A549 (cell line): ENCODE results near the gene SEMA6B. TPM values are rescaled to one million over a fixed set of nuclear protein-coding genes. Genes with fewer than 3 reads are reported as not detected.

Source experiments
- ATAC-seq, 2 experiments: fragments of 200-7000 bp in 1 of 2; fragments of >200 bp in 1 of 2; cut with Nextera tagmentation in 1 of 2; cut with Tn5 transposase in 1 of 2; 3 replicates each; pipeline versions ENCODE4 v1.8.0 to v1.9.1; 2018 to 2020; ENCODE audit warnings: mild to moderate bottlenecking in 1 of 2, moderate library complexity in 1 of 2
- CTCF ChIA-PET: fragments of 300-600 bp; sonication (Branson Sonifier 250); formaldehyde crosslinking; extraction: SDS; loops from one replicate; lab custom pipeline; 2021; ENCODE audit warnings: antibody characterized with exemption, inconsistent platforms; lab: Yijun Ruan, JAX
- POLR2A ChIA-PET: fragments of 350-600 bp; formaldehyde crosslinking; extraction: SDS; loops from one replicate; lab custom pipeline; 2021; ENCODE audit warnings: antibody characterized with exemption, inconsistent platforms; lab: Yijun Ruan, JAX
- DNase-seq, 2 experiments: peaks; one replicate each; pipeline versions ENCODE4 v3.0.0 to v3.0.0-alpha.2; 2011 to 2016; ENCODE audit warnings: low read depth in 1 of 2, low spot score in 1 of 2
- FAIRE-seq: peaks from 2 replicates; lab custom pipeline; 2011; peaks lifted over from hg19 to GRCh38; lab: Jason Lieb, UNC
- H3K27ac ChIP-seq, 2 experiments: fragments of >200 bp; sonication (Bioruptor Twin); formaldehyde crosslinking; 3 replicates each; pipeline ENCODE4 v1.5.1; 2016 to 2017
- H3K4me1 ChIP-seq: fragments of >200 bp; sonication (Bioruptor Twin); formaldehyde crosslinking; 3 replicates; pipeline ENCODE4 v1.6.1; 2016
- H3K4me2 ChIP-seq: fragments of >200 bp; sonication (Bioruptor Twin); formaldehyde crosslinking; 3 replicates; pipeline ENCODE4 v1.6.1; 2016
- H3K4me3 ChIP-seq: fragments of >200 bp; sonication (Bioruptor Twin); formaldehyde crosslinking; 3 replicates; pipeline ENCODE4 v1.5.1; 2016
- H3K9me3 ChIP-seq: fragments of >200 bp; sonication (Bioruptor Twin); formaldehyde crosslinking; 3 replicates; pipeline ENCODE4 v1.6.1; 2016
- CBX8 ChIP-seq: fragments of 200-600 bp; sonication (generic); IDR thresholded peaks from 2 replicates; pipeline ENCODE4 v1.6.1; 2016
- HOXB13 ChIP-seq: fragments of 250-450 bp; sonication (Bioruptor Pico); IDR thresholded peaks from 2 replicates; pipeline ENCODE4 v1.5.0; 2020; ENCODE audit warnings: low read depth, mild to moderate bottlenecking, moderate library complexity
- HOXB5 ChIP-seq: fragments of 250-450 bp; sonication (Bioruptor Pico); IDR thresholded peaks from 2 replicates; pipeline ENCODE4 v1.5.0; 2020; ENCODE audit warnings: mild to moderate bottlenecking, moderate library complexity
- KDM1A ChIP-seq: fragments of 200-600 bp; sonication (generic); IDR thresholded peaks from 2 replicates; pipeline ENCODE4 v1.6.1; 2016; ENCODE audit warnings: low read depth, mild to moderate bottlenecking
- KDM5A ChIP-seq: fragments of 200-600 bp; sonication (generic); IDR thresholded peaks from 2 replicates; pipeline ENCODE4 v1.6.1; 2016; ENCODE audit warnings: antibody characterized with exemption, mild to moderate bottlenecking
- MAZ ChIP-seq: fragments of 150-350 bp; IDR thresholded peaks from 2 replicates; pipeline ENCODE4 v1.6.1; 2014; ENCODE audit warnings: antibody characterized with exemption, low read depth, low read length, borderline replicate concordance
- NPAS2 ChIP-seq: fragments of 250-450 bp; sonication (Bioruptor Pico); IDR thresholded peaks from 2 replicates; pipeline ENCODE4 v1.8.0; 2022; ENCODE audit warnings: mild to moderate bottlenecking, moderate library complexity, borderline replicate concordance
- NR3C1 ChIP-seq: fragments of >200 bp; sonication (Bioruptor Twin); formaldehyde crosslinking; IDR thresholded peaks from 3 replicates; pipeline ENCODE4 v1.6.1; 2017
- PHF8 ChIP-seq: fragments of 200-600 bp; sonication (generic); IDR thresholded peaks from 2 replicates; pipeline ENCODE4 v1.6.1; 2016; ENCODE audit warnings: low read depth, mild to moderate bottlenecking, antibody characterized with exemption, moderate library complexity, borderline replicate concordance
- RAD21 ChIP-seq, 2 experiments: fragments of >200 bp in 1 of 2; sonication (Bioruptor Twin) in 1 of 2; formaldehyde crosslinking in 1 of 2; IDR thresholded peaks in 1 of 2; conservative IDR thresholded peaks in 1 of 2; 2 replicates in 1 of 2; 3 replicates in 1 of 2; pipeline ENCODE4 v1.6.1; 2012 to 2018; ENCODE audit warnings: inconsistent platforms in 1 of 2
- RARB ChIP-seq: fragments of 250-450 bp; sonication (Bioruptor Pico); IDR thresholded peaks from 2 replicates; pipeline ENCODE4 v1.8.0; 2021; ENCODE audit warnings: mild to moderate bottlenecking, moderate library complexity
- RCOR1 ChIP-seq: fragments of 150-350 bp; IDR thresholded peaks from 2 replicates; pipeline ENCODE4 v1.6.1; 2014; ENCODE audit warnings: antibody characterized with exemption, low read length, low read depth
- RFX5 ChIP-seq: fragments of 450-650 bp; IDR thresholded peaks from 2 replicates; pipeline ENCODE4 v1.7.1; 2014; ENCODE audit warnings: antibody characterized with exemption, mild to moderate bottlenecking, moderate library complexity
- ZFP36 ChIP-seq: fragments of 450-650 bp; IDR thresholded peaks from 2 replicates; pipeline ENCODE4 v1.6.1; 2014; ENCODE audit warnings: borderline replicate concordance; ENCODE audit not compliant: partially characterized antibody
- WGBS: methylation state at CpG from one replicate; pipeline ENCODE4 v1.1.6; 2017; ENCODE audit errors: missing lambda C conversion rate; 5-methylcytosine and 5-hydroxymethylcytosine counted together
- polyA plus RNA-seq, 4 experiments: library from polyadenylated mRNA; depleted of rRNA in 3 of 4; stranded (reverse); fragments of >200 nt; fragmentation: RNase III in 1 of 4; extraction: RNeasy Plus Mini Kit Qiagen cat#74134 plus additional on column Dnase treatment in 1 of 4; gene quantifications; 2 replicates in 3 of 4; 3 replicates in 1 of 4; pipeline ENCODE4 v1.2.3, GENCODE V29; 2011 to 2017
- TF ChIP-seq, protein P1 (sequence below): fragments of 200-600 bp; sonication (generic); IDR thresholded peaks from 2 replicates; pipeline ENCODE4 v1.6.1; 2016; ENCODE audit warnings: antibody characterized with exemption, mild to moderate bottlenecking, moderate library complexity
- TF ChIP-seq, protein P2 (sequence below): fragments of 150-350 bp; IDR thresholded peaks from 2 replicates; pipeline ENCODE4 v1.6.1; 2014; ENCODE audit warnings: low read depth, mild to moderate bottlenecking, low read length
- TF ChIP-seq, protein P3 (sequence below): IDR thresholded peaks from 2 replicates; pipeline ENCODE4 v1.6.1; 2012
- TF ChIP-seq, protein P4 (sequence below): fragments of 450-650 bp; IDR thresholded peaks from 2 replicates; pipeline ENCODE4 v1.6.1; 2014; ENCODE audit warnings: antibody characterized with exemption

SEMA6B gene
- polyA plus RNA-seq, 2 of the 4 experiments (the other 2 are of a cell fraction) = 5.7 to 9.0 TPM

DNA sequence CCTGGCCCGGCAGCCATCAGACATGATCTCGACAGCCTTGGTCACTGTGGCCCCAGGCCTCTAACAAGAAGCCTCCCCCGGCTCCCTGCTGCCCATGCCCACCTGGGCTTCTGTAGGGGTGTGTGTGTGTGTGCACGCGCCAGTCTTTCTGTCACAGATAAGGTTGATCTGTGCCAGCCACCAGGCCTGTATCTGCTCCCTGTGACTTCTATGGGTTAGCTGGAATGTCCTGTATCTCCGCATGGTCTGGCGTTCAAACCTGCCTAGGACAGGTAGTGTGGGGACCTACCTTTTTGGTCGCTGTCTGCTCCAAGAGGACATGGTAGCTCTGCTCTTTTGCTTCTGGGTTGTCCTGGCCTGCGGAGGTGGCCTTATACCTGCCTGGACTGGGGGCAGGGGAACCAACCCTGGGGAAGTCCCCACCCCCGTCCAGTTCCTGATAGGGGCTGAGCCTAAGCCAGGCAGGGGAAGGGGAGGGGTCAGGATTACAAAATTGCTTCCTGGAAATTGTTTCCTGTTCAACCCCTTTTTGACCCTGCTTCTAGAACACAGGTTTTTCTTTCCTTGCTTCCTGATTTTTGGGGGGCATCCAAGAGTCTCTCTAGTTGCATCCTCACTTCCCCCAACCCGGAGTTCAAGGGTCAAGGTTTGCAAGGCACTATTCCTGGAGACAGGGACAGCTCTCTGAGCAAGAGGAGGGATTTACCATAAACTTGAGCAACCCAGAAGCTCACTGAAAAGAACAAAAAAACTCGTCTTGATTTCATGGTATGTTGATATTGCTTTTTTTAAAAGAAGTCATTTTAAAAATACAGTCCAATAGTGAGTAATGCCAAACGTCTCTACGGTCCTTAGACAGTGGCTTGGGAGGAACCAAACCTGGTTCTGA, 19.5 kb downstream of the SEMA6B start, which contains the start of gene LRG1:
Gene LRG1 (minus strand): TSS at position 344 of the 889 bp plus-strand sequence. CDS start 23 bp downstream, at position 321.
- POLR2A ChIA-PET = no interaction called here
- DNase-seq = no peak

DNA sequence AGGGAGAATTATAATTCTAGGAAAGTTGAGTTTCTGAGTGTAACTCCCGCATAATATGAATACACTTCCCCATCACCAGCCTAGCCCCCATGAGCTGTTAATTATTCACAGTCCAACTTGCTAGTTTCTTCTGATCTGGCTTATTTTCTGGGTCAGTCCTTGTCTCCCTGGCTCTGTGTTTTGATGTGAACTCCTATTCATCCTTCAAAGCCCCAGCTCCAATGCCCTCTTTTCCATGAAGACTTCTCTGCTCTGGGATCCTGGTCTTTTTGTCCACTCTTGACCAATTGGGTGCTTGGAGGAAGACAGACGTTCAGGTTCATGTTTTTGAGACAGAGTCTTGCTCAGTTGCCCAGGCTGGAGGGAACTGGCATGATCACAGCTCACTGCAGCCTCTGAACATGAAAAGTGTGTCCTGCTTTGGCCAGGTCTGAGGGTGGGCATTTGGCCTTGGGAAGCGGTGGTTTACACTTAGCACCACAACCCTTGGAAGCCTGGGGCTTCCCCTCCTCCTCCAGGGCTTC, 20.3 kb downstream of the SEMA6B start:
- Histone ChIP-seq H3K27ac (no peak overlapping the region), H3K4me3 (no peak overlapping the region)
- no peak for ATAC-seq
- TF ChIP-seq, protein P1, sequence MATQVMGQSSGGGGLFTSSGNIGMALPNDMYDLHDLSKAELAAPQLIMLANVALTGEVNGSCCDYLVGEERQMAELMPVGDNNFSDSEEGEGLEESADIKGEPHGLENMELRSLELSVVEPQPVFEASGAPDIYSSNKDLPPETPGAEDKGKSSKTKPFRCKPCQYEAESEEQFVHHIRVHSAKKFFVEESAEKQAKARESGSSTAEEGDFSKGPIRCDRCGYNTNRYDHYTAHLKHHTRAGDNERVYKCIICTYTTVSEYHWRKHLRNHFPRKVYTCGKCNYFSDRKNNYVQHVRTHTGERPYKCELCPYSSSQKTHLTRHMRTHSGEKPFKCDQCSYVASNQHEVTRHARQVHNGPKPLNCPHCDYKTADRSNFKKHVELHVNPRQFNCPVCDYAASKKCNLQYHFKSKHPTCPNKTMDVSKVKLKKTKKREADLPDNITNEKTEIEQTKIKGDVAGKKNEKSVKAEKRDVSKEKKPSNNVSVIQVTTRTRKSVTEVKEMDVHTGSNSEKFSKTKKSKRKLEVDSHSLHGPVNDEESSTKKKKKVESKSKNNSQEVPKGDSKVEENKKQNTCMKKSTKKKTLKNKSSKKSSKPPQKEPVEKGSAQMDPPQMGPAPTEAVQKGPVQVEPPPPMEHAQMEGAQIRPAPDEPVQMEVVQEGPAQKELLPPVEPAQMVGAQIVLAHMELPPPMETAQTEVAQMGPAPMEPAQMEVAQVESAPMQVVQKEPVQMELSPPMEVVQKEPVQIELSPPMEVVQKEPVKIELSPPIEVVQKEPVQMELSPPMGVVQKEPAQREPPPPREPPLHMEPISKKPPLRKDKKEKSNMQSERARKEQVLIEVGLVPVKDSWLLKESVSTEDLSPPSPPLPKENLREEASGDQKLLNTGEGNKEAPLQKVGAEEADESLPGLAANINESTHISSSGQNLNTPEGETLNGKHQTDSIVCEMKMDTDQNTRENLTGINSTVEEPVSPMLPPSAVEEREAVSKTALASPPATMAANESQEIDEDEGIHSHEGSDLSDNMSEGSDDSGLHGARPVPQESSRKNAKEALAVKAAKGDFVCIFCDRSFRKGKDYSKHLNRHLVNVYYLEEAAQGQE = no peak
- TF ChIP-seq KDM5A (no peak), RARB (CRISPR knock-in tag) (no peak), RAD21 (conservative IDR thresholded peaks at IDR 0.05 in 1 of 2, IDR thresholded peaks at IDR 0.05 in 1 of 2) (no peak), RFX5 (no peak)
- TF ChIP-seq, protein P2, sequence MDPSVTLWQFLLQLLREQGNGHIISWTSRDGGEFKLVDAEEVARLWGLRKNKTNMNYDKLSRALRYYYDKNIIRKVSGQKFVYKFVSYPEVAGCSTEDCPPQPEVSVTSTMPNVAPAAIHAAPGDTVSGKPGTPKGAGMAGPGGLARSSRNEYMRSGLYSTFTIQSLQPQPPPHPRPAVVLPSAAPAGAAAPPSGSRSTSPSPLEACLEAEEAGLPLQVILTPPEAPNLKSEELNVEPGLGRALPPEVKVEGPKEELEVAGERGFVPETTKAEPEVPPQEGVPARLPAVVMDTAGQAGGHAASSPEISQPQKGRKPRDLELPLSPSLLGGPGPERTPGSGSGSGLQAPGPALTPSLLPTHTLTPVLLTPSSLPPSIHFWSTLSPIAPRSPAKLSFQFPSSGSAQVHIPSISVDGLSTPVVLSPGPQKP = no peak
- TF ChIP-seq, protein P3, sequence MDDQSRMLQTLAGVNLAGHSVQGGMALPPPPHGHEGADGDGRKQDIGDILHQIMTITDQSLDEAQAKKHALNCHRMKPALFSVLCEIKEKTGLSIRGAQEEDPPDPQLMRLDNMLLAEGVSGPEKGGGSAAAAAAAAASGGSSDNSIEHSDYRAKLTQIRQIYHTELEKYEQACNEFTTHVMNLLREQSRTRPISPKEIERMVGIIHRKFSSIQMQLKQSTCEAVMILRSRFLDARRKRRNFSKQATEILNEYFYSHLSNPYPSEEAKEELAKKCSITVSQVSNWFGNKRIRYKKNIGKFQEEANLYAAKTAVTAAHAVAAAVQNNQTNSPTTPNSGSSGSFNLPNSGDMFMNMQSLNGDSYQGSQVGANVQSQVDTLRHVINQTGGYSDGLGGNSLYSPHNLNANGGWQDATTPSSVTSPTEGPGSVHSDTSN = no peak
- TF ChIP-seq, all 56 proteins: peak for 0
- 67% methylated on average over 2 of the region's 3 CpGs for WGBS
- Histone ChIP-seq H3K4me2 (no peak overlapping the region), H3K4me1 (no peaks in the 10 kb centered on the region), H3K9me3 (no peaks in the 10 kb centered on the region)
- POLR2A ChIA-PET = no interaction called here
- no peak for FAIRE-seq
- CTCF ChIA-PET = interaction anchor here (1.2 to 2.4 kb wide), 5 partner anchors 8 to 94 kb away, joined by 4 to 12 read pairs (median 5); no protein-coding TSS in a partner anchor
- DNase-seq = no peak

More for the DNA sequence above, 19.5 kb downstream of the SEMA6B start, which contains the start of gene LRG1:
- no peak for ATAC-seq
- H3K4me1 ChIP-seq = no peaks in the 10 kb centered on the region
- H3K27ac ChIP-seq = no peak within 1 kb of the TSS
- no peaks in the 10 kb centered on the region for H3K9me3 ChIP-seq
- no peak within 1 kb of the TSS for H3K4me3 ChIP-seq
- TF ChIP-seq ZFP36 (no peak), PHF8 (no peak), KDM1A (no peak)
- no peak within 1 kb of the TSS for H3K4me2 ChIP-seq
- 51% methylated on average over 8 of the region's 14 CpGs for WGBS
- no peak for FAIRE-seq
- CTCF ChIA-PET = interaction anchor here (1.0 to 2.4 kb wide), 5 partner anchors 12 to 93 kb away, joined by 3 to 12 read pairs (median 5); no protein-coding TSS in a partner anchor

DNA sequence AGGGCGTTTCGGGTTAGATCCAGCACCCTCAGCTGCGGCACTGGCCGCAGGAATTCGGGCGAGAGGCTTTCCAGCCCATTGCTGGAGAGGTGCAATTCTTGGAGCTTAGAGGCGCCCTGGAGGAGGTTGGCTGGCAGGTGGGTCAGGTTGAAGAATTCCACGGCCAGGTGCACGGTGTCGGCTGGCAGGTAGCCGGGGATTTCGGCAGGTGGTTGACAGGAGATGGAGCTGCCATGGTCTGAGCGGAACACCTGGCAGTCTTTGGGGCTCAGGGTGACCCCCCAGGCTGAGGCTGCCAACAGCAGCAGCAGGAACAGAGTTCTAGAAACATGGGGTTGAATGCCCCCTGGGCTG, 20.9 kb downstream of the SEMA6B start:
- Histone ChIP-seq H3K27ac (no peak overlapping the region), H3K4me2 (no peak overlapping the region), H3K4me1 (no peaks in the 10 kb centered on the region), H3K9me3 (no peaks in the 10 kb centered on the region), H3K4me3 (no peak overlapping the region)
- ChIA-PET POLR2A (no interaction called here), CTCF (interaction anchor here (1.2 to 2.4 kb wide), 3 partner anchors 9 to 29 kb away, joined by 4 to 12 read pairs (median 4); no protein-coding TSS in a partner anchor)
- TF ChIP-seq NR3C1 = no peak
- TF ChIP-seq, protein P4, sequence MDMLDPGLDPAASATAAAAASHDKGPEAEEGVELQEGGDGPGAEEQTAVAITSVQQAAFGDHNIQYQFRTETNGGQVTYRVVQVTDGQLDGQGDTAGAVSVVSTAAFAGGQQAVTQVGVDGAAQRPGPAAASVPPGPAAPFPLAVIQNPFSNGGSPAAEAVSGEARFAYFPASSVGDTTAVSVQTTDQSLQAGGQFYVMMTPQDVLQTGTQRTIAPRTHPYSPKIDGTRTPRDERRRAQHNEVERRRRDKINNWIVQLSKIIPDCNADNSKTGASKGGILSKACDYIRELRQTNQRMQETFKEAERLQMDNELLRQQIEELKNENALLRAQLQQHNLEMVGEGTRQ = no peak
- no peak for TF ChIP-seq MAZ
- TF ChIP-seq, protein P1 = no peak
- TF ChIP-seq RCOR1 = no peak
- TF ChIP-seq CBX8 = no peak
- no peak for TF ChIP-seq PHF8
- TF ChIP-seq HOXB13 (CRISPR knock-in tag) = no peak
- TF ChIP-seq HOXB5 = no peak
- no peak for TF ChIP-seq NPAS2
- no peak for ATAC-seq
- DNase-seq = no peak
- 100% methylated on average over 2 of the region's 13 CpGs for WGBS
- FAIRE-seq = no peak
